COR-L47 (cell line): ENCODE measurements around the gene UQCR11.

Experiments used
- DNase-seq: peaks from one replicate; lab custom pipeline; 2025; lab: John Stamatoyannopoulos, UW

Gene UQCR11

GRCh38 chr19:1567116-1567847 lies 38.0 kb downstream of the UQCR11 start:
- no peak for DNase-seq

- DNase-seq = peak; percentile 82
Measured at GRCh38 chr19:1566392-1567115, 38.7 kb downstream of the UQCR11 start.

GRCh38 chr19:1563251-1563650 lies 42.0 kb downstream of the UQCR11 start:
- DNase-seq = no peak

- no peak for DNase-seq
Measured at GRCh38 chr19:1561236-1561842, 43.9 kb downstream of the UQCR11 start.

GRCh38 chr19:1560286-1560882 lies 44.9 kb downstream of the UQCR11 start:
- no peak for DNase-seq

GRCh38 chr19:1558552-1558951 lies 46.7 kb downstream of the UQCR11 start:
- DNase-seq = no peak

GRCh38 chr19:1556390-1557070 lies 48.7 kb downstream of the UQCR11 start:
- DNase-seq = no peak

GRCh38 chr19:1555487-1556389 lies 49.5 kb downstream of the UQCR11 start:
- DNase-seq = no peak

GRCh38 chr19:1554968-1555367 lies 50.3 kb downstream of the UQCR11 start:
- no peak for DNase-seq

GRCh38 chr19:1553415-1553814 lies 51.8 kb downstream of the UQCR11 start:
- no peak for DNase-seq

GRCh38 chr19:1551068-1552040 lies 53.9 kb downstream of the UQCR11 start:
- DNase-seq = no peak

GRCh38 chr19:1549332-1549945 lies 55.8 kb downstream of the UQCR11 start:
- no peak for DNase-seq
